HG02759 (cell line): ENCODE results near the gene CTSV.
"Not testable (repeated sequence)": the region's sequence is repeated elsewhere in the genome, so short reads cannot be mapped to it uniquely, and the experiment has no call there.

ENCODE experiments used
- ATAC-seq: cut with Tn5 transposase; IDR thresholded peaks from one replicate; pipeline ENCODE4 v1.9.1; 2021; ENCODE audit warnings: mild to moderate bottlenecking, moderate library complexity; ENCODE audit not compliant: unreplicated experiment

CTSV gene

DNA sequence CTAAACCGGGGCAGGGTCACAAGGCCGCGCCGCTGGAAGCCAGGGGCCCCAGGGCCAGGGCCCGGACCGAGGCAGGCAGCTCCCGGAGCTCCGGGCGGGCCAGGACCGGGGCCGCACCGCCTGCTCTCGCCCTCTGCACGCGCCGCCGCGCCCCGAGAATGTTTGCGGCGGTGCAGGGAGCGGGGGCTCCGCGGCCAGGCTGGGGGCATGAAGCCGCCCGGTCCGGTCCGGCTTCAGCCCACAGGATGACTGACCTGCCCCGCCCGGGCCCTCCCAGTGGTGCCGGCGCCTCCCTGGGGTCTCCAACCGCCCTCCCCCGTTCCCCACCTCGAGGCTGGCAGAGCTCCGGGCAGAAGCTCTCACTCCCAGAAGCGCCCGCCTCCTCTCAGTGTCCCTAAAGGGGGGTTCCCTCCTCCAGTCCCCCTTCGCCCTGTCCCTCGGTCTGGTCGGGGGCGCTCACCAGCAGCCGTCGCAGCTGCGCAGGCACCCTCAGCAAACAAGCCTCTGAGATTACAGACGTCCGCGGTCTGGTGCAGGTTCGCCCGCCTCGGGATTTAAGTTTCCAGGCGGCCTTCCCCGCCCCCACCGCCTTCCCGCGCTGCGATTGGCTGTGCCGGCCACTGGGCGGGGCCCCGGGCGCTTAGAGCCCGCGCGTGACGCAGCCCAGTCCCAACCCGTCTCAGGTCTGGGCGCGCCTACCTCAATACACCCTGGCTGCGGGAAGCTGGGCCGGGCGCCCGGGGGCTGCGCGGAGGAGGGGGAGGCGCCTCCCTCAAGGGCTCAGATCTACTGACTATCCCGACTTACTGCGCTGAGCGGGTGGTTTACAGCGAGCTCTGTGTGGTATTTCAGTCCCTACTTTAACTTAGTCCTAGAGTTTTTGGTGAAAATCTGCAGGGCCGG, at the start of gene CTSV:
Gene CTSV (minus strand): TSS at position 532 of the 903 bp plus-strand sequence. CDS start 1,099 bp downstream, outside the sequence.
- ATAC-seq = peak; percentile 99

- ATAC-seq = not testable (repeated sequence)
These were observed 48.8 kb upstream of the CTSV start for GRCh38 chr9:97087668-97088215.

- ATAC-seq = not testable (repeated sequence)
These were observed 45.6 kb upstream of the CTSV start for GRCh38 chr9:97084562-97084991.

DNA sequence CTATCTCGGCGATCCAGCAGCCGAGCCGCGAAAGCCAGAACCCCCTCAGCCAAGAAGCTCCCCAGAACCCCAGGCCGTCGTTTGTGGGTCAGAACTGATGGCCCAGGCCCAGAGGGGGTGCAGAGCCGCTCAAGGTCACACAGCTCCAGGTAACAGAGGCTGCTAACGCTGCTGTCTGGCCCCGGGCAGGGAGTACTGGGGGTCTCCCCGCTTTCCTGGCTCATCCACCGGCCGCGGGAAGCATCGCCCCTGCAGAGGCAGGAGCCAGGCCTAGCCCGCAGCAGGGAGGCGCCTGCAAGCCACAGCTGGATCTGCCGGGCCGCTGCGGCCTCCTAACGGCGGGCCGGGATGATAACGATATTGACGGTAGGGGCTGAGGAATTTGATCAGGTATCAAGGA, 39.4 kb upstream of the CTSV start:
- ATAC-seq = no peak

- no peak for ATAC-seq
These were observed 38.7 kb upstream of the CTSV start for GRCh38 chr9:97077452-97078295.

- not testable (repeated sequence) for ATAC-seq
These were observed 37.9 kb upstream of the CTSV start for GRCh38 chr9:97076731-97077451.

DNA sequence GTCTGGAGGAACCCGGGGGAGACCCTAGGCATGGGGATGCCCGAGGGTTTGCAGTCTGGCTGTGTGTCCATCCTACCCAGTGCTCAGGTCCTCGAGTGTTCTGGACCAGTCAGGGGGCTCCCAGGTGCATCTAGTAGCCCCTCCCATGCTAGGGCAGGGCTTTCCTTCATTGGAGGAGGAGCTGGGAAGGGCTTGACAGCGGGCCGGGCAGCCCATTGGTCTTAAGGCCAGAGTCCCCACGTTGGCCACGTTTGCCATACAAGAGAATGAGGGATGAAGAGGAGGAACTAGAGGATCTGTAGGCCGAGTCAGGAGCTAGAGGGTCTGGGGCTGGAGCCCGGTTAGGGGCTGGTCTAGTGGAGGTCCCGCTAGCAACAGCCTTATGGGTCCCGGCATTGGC, 37.3 kb upstream of the CTSV start:
- no peak for ATAC-seq

DNA sequence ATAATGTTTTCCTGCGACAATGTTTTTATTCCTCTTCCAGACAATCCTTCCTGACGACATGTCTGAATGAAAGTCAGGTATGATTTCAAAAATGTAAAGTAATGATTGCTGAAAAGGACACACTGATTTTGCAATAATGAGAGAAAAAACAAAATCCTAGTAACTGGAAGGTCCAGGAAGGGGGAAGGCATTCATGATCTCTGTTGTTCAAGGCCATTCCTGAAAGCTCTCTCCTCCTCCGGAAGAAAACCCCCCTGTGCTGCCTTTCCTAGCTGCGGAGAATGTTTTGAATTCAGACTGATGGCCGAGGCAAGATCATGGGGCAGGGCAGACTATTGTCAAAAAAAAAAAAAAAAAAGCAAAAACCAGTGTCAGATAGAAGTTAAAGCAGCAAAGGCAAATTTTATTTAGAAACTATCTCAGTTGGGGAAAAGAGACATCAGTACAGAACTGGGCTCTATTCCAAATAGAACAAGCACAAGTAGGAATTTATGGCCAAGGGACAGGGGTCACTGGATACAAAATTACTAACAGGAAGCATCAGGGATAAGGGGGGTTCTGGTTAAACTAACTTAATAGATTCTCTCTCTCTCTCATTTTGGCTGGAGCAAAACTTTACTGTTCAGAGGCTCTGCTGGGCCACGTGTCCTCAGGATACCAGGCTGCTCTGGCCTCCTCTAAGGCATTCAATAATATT, 36.5 kb upstream of the CTSV start:
- ATAC-seq = no peak

GRCh38 chr9:97073506-97073905, 34.6 kb upstream of the CTSV start:
- ATAC-seq = no peak

GRCh38 chr9:97072285-97072776, 33.4 kb upstream of the CTSV start:
- no peak for ATAC-seq

GRCh38 chr9:97070325-97070724, 31.4 kb upstream of the CTSV start:
- ATAC-seq = not testable (repeated sequence)

DNA sequence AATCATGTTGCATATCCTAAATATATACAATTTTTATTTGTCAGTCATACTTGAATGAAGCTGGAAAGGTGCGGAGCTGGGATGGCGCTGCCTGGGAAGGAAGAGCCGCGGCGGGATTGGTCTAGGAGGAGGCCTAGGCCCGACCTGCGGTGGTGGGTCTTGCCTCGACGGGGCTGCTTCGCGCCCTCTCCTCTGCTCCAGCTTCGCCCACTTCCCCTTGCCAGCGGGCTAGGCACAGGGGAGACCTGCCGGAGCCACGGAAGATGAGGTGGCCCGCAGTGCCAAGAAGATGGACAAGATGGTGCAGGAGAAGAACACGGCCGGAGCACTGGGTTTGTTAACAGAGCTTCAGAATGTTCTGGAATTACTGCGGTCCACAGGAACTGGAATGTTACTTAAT, 28.5 kb upstream of the CTSV start:
- no peak for ATAC-seq

- ATAC-seq = no peak
These were observed 25.2 kb upstream of the CTSV start for GRCh38 chr9:97064176-97064575.

- no peak for ATAC-seq
These were observed 21.9 kb upstream of the CTSV start for GRCh38 chr9:97060796-97061195.

DNA sequence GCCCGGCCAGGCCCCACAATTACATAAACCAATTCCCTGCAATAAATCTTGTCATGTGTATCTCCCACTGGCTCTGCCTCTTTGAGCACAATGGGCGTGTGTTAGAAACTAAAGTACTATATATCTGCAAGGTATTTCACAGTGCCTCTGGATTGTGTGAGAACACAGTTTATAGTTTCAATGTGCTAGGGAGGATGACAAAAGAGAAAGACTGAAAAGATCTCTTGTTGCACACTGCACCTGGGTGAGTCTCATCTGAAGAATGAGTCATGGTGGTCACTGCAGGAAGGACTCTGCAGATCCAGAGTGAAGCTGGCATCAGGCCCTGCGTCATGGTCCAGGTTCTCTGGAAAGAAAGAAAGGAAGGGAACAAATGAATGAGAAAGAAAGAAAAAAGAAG, 20.7 kb upstream of the CTSV start:
- ATAC-seq = no peak

- ATAC-seq = no peak
These were observed 18.7 kb upstream of the CTSV start for GRCh38 chr9:97057651-97058050.

- not testable (repeated sequence) for ATAC-seq
These were observed 16.9 kb upstream of the CTSV start for GRCh38 chr9:97055891-97056290.

GRCh38 chr9:97053717-97054116, 14.8 kb upstream of the CTSV start:
- no peak for ATAC-seq

- ATAC-seq = no peak
These were observed 13.8 kb upstream of the CTSV start for GRCh38 chr9:97052735-97053134.

GRCh38 chr9:97046228-97046627, 7.3 kb upstream of the CTSV start:
- ATAC-seq = no peak
